Activated CD4-positive, alpha-beta T cell treated with anti-CD3 and anti-CD28 coated beads, Interleukin-2, amount 50 U/mL, for 4 hours (primary cell): ENCODE results near the gene FOXL1.

Experiments used
- DNase-seq, 2 experiments: peaks; one replicate each; pipeline ENCODE4 v3.0.0-alpha.2; 2020

The FOXL1 gene

GRCh38 chr16:86578061-86578599 is at the start of gene FOXL1:
FOXL1 (plus strand) TSS chr16:86578549; CDS start chr16:86578724, 175 bp downstream.
- no peak for DNase-seq

- DNase-seq, result no peak
Measured at GRCh38 chr16:86529160-86529559, 49.2 kb upstream of the FOXL1 start.

- no peak for DNase-seq
Measured at GRCh38 chr16:86530251-86531190, 47.8 kb upstream of the FOXL1 start.

- no peak for DNase-seq
Measured at GRCh38 chr16:86531191-86531545, 47.2 kb upstream of the FOXL1 start.

GRCh38 chr16:86531641-86532525 is 46.5 kb upstream of the FOXL1 start:
- no peak for DNase-seq

- no peak for DNase-seq
Measured at GRCh38 chr16:86532526-86532815, 45.9 kb upstream of the FOXL1 start.

- no peak for DNase-seq
Measured at GRCh38 chr16:86533076-86533475, 45.3 kb upstream of the FOXL1 start.

- DNase-seq, result no peak
Measured at GRCh38 chr16:86533767-86534351, 44.5 kb upstream of the FOXL1 start.

GRCh38 chr16:86534779-86535615 is 43.4 kb upstream of the FOXL1 start:
- no peak for DNase-seq

GRCh38 chr16:86536621-86537020 is 41.7 kb upstream of the FOXL1 start:
- DNase-seq, result no peak

- DNase-seq, result no peak
Measured at GRCh38 chr16:86537486-86537885, 40.9 kb upstream of the FOXL1 start.

- DNase-seq, result no peak
Measured at GRCh38 chr16:86538196-86538780, 40.1 kb upstream of the FOXL1 start.

- DNase-seq, result no peak
Measured at GRCh38 chr16:86540894-86541293, 37.5 kb upstream of the FOXL1 start.

GRCh38 chr16:86541560-86541959 is 36.8 kb upstream of the FOXL1 start:
- DNase-seq, result no peak

- DNase-seq, result no peak
Measured at GRCh38 chr16:86542756-86543750, 35.3 kb upstream of the FOXL1 start.

GRCh38 chr16:86545481-86545880 is 32.9 kb upstream of the FOXL1 start:
- DNase-seq, result no peak

- no peak for DNase-seq
Measured at GRCh38 chr16:86545954-86546637, 32.3 kb upstream of the FOXL1 start.

GRCh38 chr16:86546638-86547013 is 31.7 kb upstream of the FOXL1 start:
- no peak for DNase-seq

GRCh38 chr16:86547286-86547685 is 31.1 kb upstream of the FOXL1 start:
- no peak for DNase-seq
